ENCODE measurements around the gene ACAT2. TPM values are rescaled to one million over a fixed set of nuclear protein-coding genes. Genes with fewer than 3 reads are reported as not detected.
"Not testable (repeated sequence)": the region's sequence is repeated elsewhere in the genome, so short reads cannot be mapped to it uniquely, and the experiment has no call there.

The ACAT2 gene
- polyA plus RNA-seq, 3 donors, result 9.9 to 18.8 (median 16.9) TPM

GRCh38 chr6:159821726-159822125 lies 59.9 kb downstream of the ACAT2 start:
- WGBS, 3 donors, result 90 to 94% (median 94%) methylated on average over 10 of the region's 10 CpGs
- no peak overlapping the region for H3K27ac ChIP-seq (ENCODE audit: low read depth, low read length)

GRCh38 chr6:159823953-159824352 lies 62.1 kb downstream of the ACAT2 start:
- no peak overlapping the region for H3K27ac ChIP-seq (ENCODE audit: low read depth, low read length)
- 91 to 100% (median 96%) methylated on average over 3 of the region's 3 CpGs for WGBS, 3 donors

DNA sequence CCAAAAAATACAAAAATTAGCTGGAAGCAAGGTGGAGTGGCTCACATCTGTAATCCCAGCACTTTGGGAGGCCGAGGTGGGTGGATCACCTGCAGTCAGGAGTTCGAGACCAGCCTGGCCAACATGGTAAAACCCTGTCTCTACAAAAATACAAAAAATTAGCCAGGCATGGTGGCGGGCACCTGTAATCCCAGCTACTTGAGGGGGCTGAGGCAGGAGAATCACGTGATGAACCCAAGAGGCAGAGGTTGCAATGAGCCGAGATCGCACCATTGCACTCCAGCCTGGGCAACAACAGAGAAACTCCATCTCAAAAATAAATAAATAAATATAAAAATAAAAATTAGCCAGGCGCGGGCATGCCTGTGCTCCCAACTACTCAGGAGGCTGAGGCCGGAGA lies 62.8 kb downstream of the ACAT2 start:
- H3K27ac ChIP-seq (ENCODE audit: low read depth, low read length), result not testable (repeated sequence)
- WGBS, 3 donors, result 95 to 97% (median 97%) methylated on average over 9 of the region's 9 CpGs

- H3K27ac ChIP-seq (ENCODE audit: low read depth, low read length), result no peak overlapping the region
- 93 to 96% (median 95%) methylated on average over 13 of the region's 13 CpGs for WGBS, 3 donors
These were observed 64.2 kb downstream of the ACAT2 start for GRCh38 chr6:159826004-159826403.

GRCh38 chr6:159826968-159827647 lies 65.3 kb downstream of the ACAT2 start:
- 89 to 94% (median 92%) methylated on average over 16 of the region's 16 CpGs for whole genome bisulfite sequencing, 3 donors
- H3K27ac ChIP-seq (ENCODE audit: low read depth, low read length), result no peak overlapping the region

DNA sequence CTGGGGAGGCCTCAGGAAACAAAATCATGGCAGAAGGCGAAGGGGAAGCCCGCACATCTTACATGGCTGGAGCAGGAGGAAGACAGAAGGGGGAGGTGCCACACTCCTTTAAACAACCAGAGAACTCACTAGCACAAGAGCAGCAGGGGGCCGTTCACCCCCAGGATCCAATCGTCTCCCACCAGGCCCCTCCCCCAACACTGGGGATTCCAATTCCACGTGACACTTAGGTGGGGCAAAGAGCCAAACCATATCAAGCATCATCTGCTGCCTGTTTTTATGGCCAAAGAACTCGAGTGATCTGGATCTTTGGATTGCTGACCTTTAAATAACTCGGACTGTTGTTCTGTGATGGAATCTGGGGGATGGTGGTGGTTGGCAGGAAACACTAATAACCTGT lies 66.2 kb downstream of the ACAT2 start:
- no peak overlapping the region for H3K27ac ChIP-seq (ENCODE audit: low read depth, low read length)
- 46 to 56% (median 50%) methylated on average over 7 of the region's 7 CpGs for WGBS, 3 donors

Other genes with a start within 250 kb of the ACAT2 start
- 1,000 to 10,000 TPM in 1 of 3 donors, 100 to 1,000 TPM in 2; 315 to 1,671 (median 608) TPM for gene SOD2, start 68.8 kb upstream of the ACAT2 start, polyA plus RNA-seq
- 10 to 100 TPM; 36.9 to 99.5 (median 96.0) TPM for gene WTAP, start 34.5 kb upstream of the ACAT2 start, polyA plus RNA-seq
- 100 to 1,000 TPM in 2 of 3 donors, 10 to 100 TPM in 1; 70.0 to 141 (median 108) TPM for gene TCP1, start 27.6 kb downstream of the ACAT2 start, polyA plus RNA-seq
- 10 to 100 TPM; 29.7 to 72.1 (median 51.7) TPM for gene MRPL18, start 28.4 kb downstream of the ACAT2 start, polyA plus RNA-seq
- gene PNLDC1, start 38.2 kb downstream of the ACAT2 start, polyA plus RNA-seq, result under 1 TPM; 0.07 to 0.56 (median 0.56) TPM
- gene MAS1, start 128.9 kb downstream of the ACAT2 start, polyA plus RNA-seq, result under 1 TPM in 1 of 3 donors, not detected in 2; under 0.01 TPM
- gene IGF2R, start 207.0 kb downstream of the ACAT2 start, polyA plus RNA-seq, result 10 to 100 TPM; 13.8 to 30.6 (median 14.2) TPM

All from adipose tissue (tissue), 3 donors.